Activated naive CD4-positive, alpha-beta T cell treated with anti-CD3 and anti-CD28 coated beads for 36 hours (primary cell): Measurements from ENCODE around the gene KCNB1. TPM values are rescaled to one million over a fixed set of nuclear protein-coding genes. Genes with fewer than 3 reads are reported as not detected.

ENCODE experiments used
- CTCF ChIA-PET: fragments of 350-600 bp; sonication (Branson Sonifier 250); formaldehyde crosslinking; loops from one replicate; lab custom pipeline; 2021; ENCODE audit warnings: antibody characterized with exemption; lab: Charles Lee
- DNase-seq: peaks from one replicate; pipeline ENCODE4 v3.0.0-alpha.2; 2020
- H3K27ac Mint-ChIP-seq: one replicate; pipeline ENCODE4 v1.8.0; 2021; ENCODE audit warnings: mild to moderate bottlenecking, mixed read lengths
- H3K27me3 Mint-ChIP-seq: one replicate; pipeline ENCODE4 v1.8.0; 2021; ENCODE audit warnings: low read depth, mixed read lengths
- H3K36me3 Mint-ChIP-seq: one replicate; pipeline ENCODE4 v1.8.0; 2021; ENCODE audit warnings: low read depth, mixed read lengths
- H3K4me1 Mint-ChIP-seq: one replicate; pipeline ENCODE4 v1.8.0; 2021; ENCODE audit warnings: low read depth, mixed read lengths
- H3K4me3 Mint-ChIP-seq: one replicate; pipeline ENCODE4 v1.8.0; 2021; ENCODE audit warnings: mild to moderate bottlenecking, moderate library complexity, mixed read lengths
- H3K9me3 Mint-ChIP-seq: one replicate; pipeline ENCODE4 v1.8.0; 2021; ENCODE audit warnings: mixed read lengths
- intact Hi-C: fragments of 100-400 bp; cut with micrococcal nuclease; formaldehyde crosslinking; loops from one replicate; pipeline ENCODE4 v1.15.1; 2023
- total RNA-seq, 2 experiments: library from RNA; stranded (reverse); gene quantifications; one replicate each; pipeline ENCODE4 v1.2.3, GENCODE V29; 2021

The KCNB1 gene
- total RNA-seq, 2 experiments from 2014 or later, result not detected

- H3K27me3 Mint-ChIP-seq, result peaks cover 26% of the 10 kb centered on the region
- DNase-seq, result no peak
- H3K9me3 Mint-ChIP-seq, result no peaks in the 10 kb centered on the region
- CTCF ChIA-PET, result no interaction called here
- H3K36me3 Mint-ChIP-seq, result no peaks in the 10 kb centered on the region
- intact Hi-C loops, result no loop called here
- H3K4me1 Mint-ChIP-seq, result no peaks in the 10 kb centered on the region
- H3K4me3 Mint-ChIP-seq, result no peak overlapping the region
- no peak overlapping the region for H3K27ac Mint-ChIP-seq
Measured at GRCh38 chr20:49447364-49447763, 35.1 kb downstream of the KCNB1 start.

DNA sequence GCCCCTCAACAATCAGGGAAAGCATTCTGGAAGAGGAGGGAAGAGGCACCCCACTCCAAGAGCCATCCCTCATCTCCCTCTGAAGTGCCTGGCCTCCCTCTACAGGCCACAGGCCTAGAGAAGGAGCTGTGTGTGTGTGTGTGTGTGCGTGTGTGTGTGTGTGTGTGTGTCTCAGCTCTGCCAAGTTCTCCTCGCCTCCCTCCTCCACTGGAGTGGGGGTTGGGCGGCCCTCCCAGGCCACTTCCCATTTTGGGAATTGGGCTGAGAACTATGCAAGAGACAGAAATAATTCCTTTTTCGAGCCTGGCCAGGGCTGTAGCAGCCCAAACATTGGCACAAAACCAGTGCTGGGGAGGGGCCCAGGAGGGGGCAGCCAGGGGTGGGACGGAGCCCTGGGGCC, 35.7 kb downstream of the KCNB1 start:
- CTCF ChIA-PET, result no interaction called here
- Mint-ChIP-seq H3K27ac (no peak overlapping the region), H3K36me3 (no peaks in the 10 kb centered on the region), H3K27me3 (peaks cover 26% of the 10 kb centered on the region), H3K4me1 (no peaks in the 10 kb centered on the region), H3K4me3 (no peak overlapping the region), H3K9me3 (no peaks in the 10 kb centered on the region)
- no peak for DNase-seq
- intact Hi-C loops, result no loop called here

- CTCF ChIA-PET, result interaction anchor here (0.6 kb wide), 1 partner anchor 86 kb away, joined by 4 read pairs; no protein-coding TSS in a partner anchor
- Mint-ChIP-seq H3K36me3 (no peaks in the 10 kb centered on the region), H3K4me3 (no peak overlapping the region), H3K9me3 (no peaks in the 10 kb centered on the region), H3K27me3 (peaks cover 26% of the 10 kb centered on the region), H3K27ac (no peak overlapping the region), H3K4me1 (no peaks in the 10 kb centered on the region)
- intact Hi-C loops, result no loop called here
- DNase-seq, result no peak
Measured at GRCh38 chr20:49446080-49446479, 36.4 kb downstream of the KCNB1 start.

GRCh38 chr20:49445176-49445575, 37.3 kb downstream of the KCNB1 start:
- H3K9me3 Mint-ChIP-seq, result no peaks in the 10 kb centered on the region
- CTCF ChIA-PET, result no interaction called here
- H3K4me1 Mint-ChIP-seq, result no peaks in the 10 kb centered on the region
- intact Hi-C loops, result no loop called here
- no peak for DNase-seq
- no peak overlapping the region for H3K4me3 Mint-ChIP-seq
- peaks cover 26% of the 10 kb centered on the region for H3K27me3 Mint-ChIP-seq
- H3K36me3 Mint-ChIP-seq, result no peaks in the 10 kb centered on the region
- no peak overlapping the region for H3K27ac Mint-ChIP-seq

DNA sequence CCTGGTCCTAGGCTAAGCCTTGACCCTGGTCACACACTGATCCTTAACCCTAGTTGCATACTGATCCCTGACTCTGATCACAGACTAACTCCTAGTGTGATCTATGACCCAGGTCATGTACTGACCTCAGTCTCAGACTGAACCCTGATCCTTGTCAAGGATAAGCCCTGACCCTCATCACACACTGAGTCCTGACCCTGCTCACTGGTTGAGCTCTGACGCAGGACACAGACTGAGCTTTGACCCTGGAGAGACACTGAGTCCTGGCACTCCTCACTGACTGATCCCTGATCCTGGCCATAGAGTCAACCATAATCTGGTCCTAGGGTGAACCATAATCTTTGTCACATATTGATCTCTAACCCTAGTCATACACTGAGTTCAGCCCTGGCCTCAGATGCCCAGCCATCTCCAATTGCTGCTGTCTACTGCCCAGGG, 37.9 kb downstream of the KCNB1 start:
- Mint-ChIP-seq H3K4me3 (no peak overlapping the region), H3K27ac (no peak overlapping the region), H3K36me3 (no peaks in the 10 kb centered on the region), H3K4me1 (no peaks in the 10 kb centered on the region), H3K27me3 (peaks cover 26% of the 10 kb centered on the region), H3K9me3 (no peaks in the 10 kb centered on the region)
- CTCF ChIA-PET, result no interaction called here
- intact Hi-C loops, result no loop called here
- DNase-seq, result no peak

GRCh38 chr20:49437057-49437456, 45.4 kb downstream of the KCNB1 start:
- DNase-seq, result no peak
- no peaks in the 10 kb centered on the region for H3K36me3 Mint-ChIP-seq
- H3K4me3 Mint-ChIP-seq, result no peak overlapping the region
- intact Hi-C loops, result no loop called here
- CTCF ChIA-PET, result interaction anchor here (1.0 to 1.2 kb wide), 3 partner anchors 44 to 98 kb away, joined by 3 read pairs; no protein-coding TSS in a partner anchor
- H3K9me3 Mint-ChIP-seq, result no peaks in the 10 kb centered on the region
- H3K27ac Mint-ChIP-seq, result no peak overlapping the region
- H3K27me3 Mint-ChIP-seq, result peaks cover 6% of the 10 kb centered on the region
- H3K4me1 Mint-ChIP-seq, result no peaks in the 10 kb centered on the region

- no peak overlapping the region for H3K27ac Mint-ChIP-seq
- H3K27me3 Mint-ChIP-seq, result peaks cover 6% of the 10 kb centered on the region
- CTCF ChIA-PET, result interaction anchor here (0.9 kb wide), 1 partner anchor 49 kb away, joined by 3 read pairs; no protein-coding TSS in a partner anchor
- no peak overlapping the region for H3K4me3 Mint-ChIP-seq
- no peaks in the 10 kb centered on the region for H3K9me3 Mint-ChIP-seq
- no peaks in the 10 kb centered on the region for H3K4me1 Mint-ChIP-seq
- no peaks in the 10 kb centered on the region for H3K36me3 Mint-ChIP-seq
- DNase-seq, result peak; percentile 6
- intact Hi-C loops, result no loop called here
Measured at GRCh38 chr20:49435639-49436038, 46.8 kb downstream of the KCNB1 start.

GRCh38 chr20:49433333-49433732, 49.1 kb downstream of the KCNB1 start:
- no peak for DNase-seq
- H3K27ac Mint-ChIP-seq, result no peak overlapping the region
- no peaks in the 10 kb centered on the region for H3K4me1 Mint-ChIP-seq
- no peak overlapping the region for H3K4me3 Mint-ChIP-seq
- H3K27me3 Mint-ChIP-seq, result peaks cover 3% of the 10 kb centered on the region
- CTCF ChIA-PET, result no interaction called here
- no peaks in the 10 kb centered on the region for H3K9me3 Mint-ChIP-seq
- intact Hi-C loops, result no loop called here
- H3K36me3 Mint-ChIP-seq, result no peaks in the 10 kb centered on the region

- CTCF ChIA-PET, result no interaction called here
- no peaks in the 10 kb centered on the region for H3K4me1 Mint-ChIP-seq
- intact Hi-C loops, result no loop called here
- H3K4me3 Mint-ChIP-seq, result no peak overlapping the region
- H3K27ac Mint-ChIP-seq, result no peak overlapping the region
- peaks cover 3% of the 10 kb centered on the region for H3K27me3 Mint-ChIP-seq
- no peaks in the 10 kb centered on the region for H3K36me3 Mint-ChIP-seq
- no peaks in the 10 kb centered on the region for H3K9me3 Mint-ChIP-seq
- DNase-seq, result no peak
Measured at GRCh38 chr20:49432550-49432949, 49.9 kb downstream of the KCNB1 start.

DNA sequence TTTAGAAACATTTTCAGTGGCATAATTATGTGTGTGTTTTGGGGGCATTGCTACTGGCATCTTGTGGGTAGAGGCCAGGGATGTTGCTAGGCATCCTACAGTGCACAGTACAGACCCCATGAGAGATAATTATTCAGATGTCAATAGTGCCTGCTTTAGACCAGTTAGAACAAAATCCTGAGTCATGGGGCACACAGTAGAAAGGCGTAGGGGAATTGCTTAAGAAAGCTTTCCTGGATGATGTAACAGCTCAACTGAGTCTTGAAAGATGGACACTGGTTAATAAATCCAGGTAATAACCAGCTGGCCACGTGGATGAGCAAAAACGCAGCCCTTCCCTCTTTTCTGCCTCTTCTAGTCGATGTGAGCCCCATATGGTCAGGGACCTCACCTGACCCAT, 51.1 kb downstream of the KCNB1 start:
- Mint-ChIP-seq H3K9me3 (no peaks in the 10 kb centered on the region), H3K27me3 (no peaks in the 10 kb centered on the region), H3K4me3 (no peak overlapping the region), H3K4me1 (no peaks in the 10 kb centered on the region), H3K27ac (no peak overlapping the region), H3K36me3 (no peaks in the 10 kb centered on the region)
- CTCF ChIA-PET, result interaction anchor here (0.6 kb wide), 1 partner anchor 22 kb away, joined by 3 read pairs; no protein-coding TSS in a partner anchor
- intact Hi-C loops, result no loop called here
- no peak for DNase-seq

GRCh38 chr20:49430320-49430719, 52.1 kb downstream of the KCNB1 start:
- CTCF ChIA-PET, result no interaction called here
- H3K27ac Mint-ChIP-seq, result no peak overlapping the region
- H3K27me3 Mint-ChIP-seq, result no peaks in the 10 kb centered on the region
- intact Hi-C loops, result no loop called here
- no peaks in the 10 kb centered on the region for H3K36me3 Mint-ChIP-seq
- H3K4me3 Mint-ChIP-seq, result no peak overlapping the region
- no peaks in the 10 kb centered on the region for H3K9me3 Mint-ChIP-seq
- DNase-seq, result no peak
- no peaks in the 10 kb centered on the region for H3K4me1 Mint-ChIP-seq

GRCh38 chr20:49427751-49428518, 54.5 kb downstream of the KCNB1 start:
- CTCF ChIA-PET, result no interaction called here
- no peak for DNase-seq
- no peaks in the 10 kb centered on the region for H3K36me3 Mint-ChIP-seq
- H3K9me3 Mint-ChIP-seq, result no peaks in the 10 kb centered on the region
- no peak overlapping the region for H3K4me3 Mint-ChIP-seq
- no peaks in the 10 kb centered on the region for H3K4me1 Mint-ChIP-seq
- peaks cover 2% of the 10 kb centered on the region for H3K27me3 Mint-ChIP-seq
- no peak overlapping the region for H3K27ac Mint-ChIP-seq
- intact Hi-C loops, result no loop called here

GRCh38 chr20:49426873-49427272, 55.6 kb downstream of the KCNB1 start:
- Mint-ChIP-seq H3K27ac (no peak overlapping the region), H3K36me3 (no peaks in the 10 kb centered on the region), H3K27me3 (peaks cover 2% of the 10 kb centered on the region), H3K9me3 (no peaks in the 10 kb centered on the region), H3K4me1 (no peaks in the 10 kb centered on the region), H3K4me3 (no peak overlapping the region)
- DNase-seq, result no peak
- intact Hi-C loops, result no loop called here
- CTCF ChIA-PET, result no interaction called here
